ENCODE results near the gene ARHGAP26.

DNA sequence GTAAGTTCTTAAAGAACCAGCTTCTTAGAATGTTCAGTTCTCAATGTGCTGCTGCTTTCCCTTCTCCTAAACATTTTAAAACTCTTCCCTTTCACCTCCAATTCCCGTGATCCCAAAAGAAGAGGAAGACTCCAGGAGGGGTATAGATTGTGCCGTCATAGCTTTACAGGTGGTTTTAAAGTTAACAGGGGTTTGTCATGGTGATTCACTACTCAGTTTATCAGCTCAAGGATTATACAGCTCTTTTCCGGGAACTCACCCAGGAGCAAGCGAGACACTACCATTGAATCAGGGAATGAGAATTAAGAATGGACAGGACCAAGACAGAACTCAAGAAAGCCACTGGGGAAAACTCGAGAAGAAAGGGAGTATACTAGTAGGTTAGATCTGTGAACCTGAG is 454.5 kb downstream of the ARHGAP26 start:
- no peak for TF ChIP-seq CTCF (IDR thresholded peaks at IDR 0.05; ENCODE audit: low read depth, low read length, poor library complexity, severe bottlenecking)
- TF ChIP-seq EZH2phosphoT487 (IDR thresholded peaks at IDR 0.05; ENCODE audit: borderline replicate concordance, low read length) = no peak

Data from DOHH2 (cell line).